DND-41 (cell line): Measurements from ENCODE around the gene ALKBH7.

Experiments
- ATAC-seq: fragments of 200-7000 bp; cut with Tn5 transposase; 3 replicates; pipeline ENCODE4 v1.9.1; 2021; ENCODE audit warnings: low read depth; ENCODE audit not compliant: insufficient read depth
- DNase-seq: peaks from one replicate; pipeline ENCODE4 v3.0.0-alpha.2; 2020
- H2AFZ ChIP-seq: 2 replicates; pipeline ENCODE4 v1.6.0; 2012; ENCODE audit warnings: low read depth, low read length
- H3K27ac ChIP-seq: 2 replicates; pipeline ENCODE4 v1.5.1; 2012; ENCODE audit warnings: low read length, inconsistent platforms
- H3K27me3 ChIP-seq: fragments of 200-600 bp; sonication (generic); 2 replicates; pipeline ENCODE4 v1.6.0; 2012; ENCODE audit warnings: low read length, mild to moderate bottlenecking, inconsistent platforms; ENCODE audit not compliant: insufficient read depth, poor library complexity
- H3K36me3 ChIP-seq: 2 replicates; pipeline ENCODE4 v1.5.1; 2012; ENCODE audit warnings: low read length, inconsistent platforms; ENCODE audit not compliant: insufficient read depth
- H3K4me1 ChIP-seq: 2 replicates; pipeline ENCODE4 v1.5.1; 2012; ENCODE audit warnings: mild to moderate bottlenecking, low read length; ENCODE audit not compliant: insufficient read depth
- H3K4me2 ChIP-seq: 2 replicates; pipeline ENCODE4 v1.6.0; 2012; ENCODE audit warnings: mild to moderate bottlenecking, moderate library complexity, low read length, inconsistent platforms; ENCODE audit not compliant: insufficient read depth
- H3K4me3 ChIP-seq, 2 experiments: fragments of 200-600 bp in 1 of 2; shearing (Covaris generic) in 1 of 2; 2 replicates each; pipeline ENCODE4 v1.5.1; 2012 to 2016; ENCODE audit warnings: inconsistent platforms in 2 of 2, low read length in 2 of 2, mild to moderate bottlenecking in 2 of 2, low read depth in 1 of 2, moderate library complexity in 1 of 2
- H3K79me2 ChIP-seq: 2 replicates; pipeline ENCODE4 v1.6.0; 2012; ENCODE audit warnings: low read length, inconsistent platforms; ENCODE audit not compliant: insufficient read depth
- H3K9ac ChIP-seq: 2 replicates; pipeline ENCODE4 v1.6.0; 2012; ENCODE audit warnings: low read depth, mild to moderate bottlenecking, inconsistent platforms, low read length, moderate library complexity
- H3K9me3 ChIP-seq: 2 replicates; pipeline ENCODE4 v1.5.1; 2012; ENCODE audit warnings: low read length, moderate library complexity, mild to moderate bottlenecking, inconsistent platforms; ENCODE audit not compliant: insufficient read depth, severe bottlenecking
- H4K20me1 ChIP-seq: 2 replicates; pipeline ENCODE4 v1.6.0; 2012; ENCODE audit warnings: low read length; ENCODE audit not compliant: insufficient read depth
- EZH2 ChIP-seq: IDR thresholded peaks from 3 replicates; pipeline ENCODE4 v1.6.1; 2012; ENCODE audit warnings: borderline replicate concordance, low read depth, mild to moderate bottlenecking, moderate library complexity, low read length, inconsistent platforms; ENCODE audit not compliant: severe bottlenecking
- TF ChIP-seq, protein P1 (sequence below): IDR thresholded peaks from 2 replicates; pipeline ENCODE4 v1.5.1; 2012; ENCODE audit warnings: borderline replicate concordance, low read length, moderate library complexity, mild to moderate bottlenecking; ENCODE audit not compliant: poor library complexity, severe bottlenecking; ENCODE audit errors: extremely low read depth

Gene ALKBH7

GRCh38 chr19:6381030-6381750 lies 8.6 kb downstream of the ALKBH7 start:
- no peak overlapping the region for H3K9ac ChIP-seq
- no peak for ATAC-seq
- H3K27me3 ChIP-seq, result no peaks in the 10 kb centered on the region
- H4K20me1 ChIP-seq, result no peaks in the 10 kb centered on the region
- no peak overlapping the region for H3K4me3 ChIP-seq
- no peak for TF ChIP-seq EZH2
- TF ChIP-seq, protein P1, sequence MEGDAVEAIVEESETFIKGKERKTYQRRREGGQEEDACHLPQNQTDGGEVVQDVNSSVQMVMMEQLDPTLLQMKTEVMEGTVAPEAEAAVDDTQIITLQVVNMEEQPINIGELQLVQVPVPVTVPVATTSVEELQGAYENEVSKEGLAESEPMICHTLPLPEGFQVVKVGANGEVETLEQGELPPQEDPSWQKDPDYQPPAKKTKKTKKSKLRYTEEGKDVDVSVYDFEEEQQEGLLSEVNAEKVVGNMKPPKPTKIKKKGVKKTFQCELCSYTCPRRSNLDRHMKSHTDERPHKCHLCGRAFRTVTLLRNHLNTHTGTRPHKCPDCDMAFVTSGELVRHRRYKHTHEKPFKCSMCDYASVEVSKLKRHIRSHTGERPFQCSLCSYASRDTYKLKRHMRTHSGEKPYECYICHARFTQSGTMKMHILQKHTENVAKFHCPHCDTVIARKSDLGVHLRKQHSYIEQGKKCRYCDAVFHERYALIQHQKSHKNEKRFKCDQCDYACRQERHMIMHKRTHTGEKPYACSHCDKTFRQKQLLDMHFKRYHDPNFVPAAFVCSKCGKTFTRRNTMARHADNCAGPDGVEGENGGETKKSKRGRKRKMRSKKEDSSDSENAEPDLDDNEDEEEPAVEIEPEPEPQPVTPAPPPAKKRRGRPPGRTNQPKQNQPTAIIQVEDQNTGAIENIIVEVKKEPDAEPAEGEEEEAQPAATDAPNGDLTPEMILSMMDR, result no peak
- H3K36me3 ChIP-seq, result peaks cover 70% of the 10 kb centered on the region
- no peaks in the 10 kb centered on the region for H3K9me3 ChIP-seq
- no peak overlapping the region for H3K27ac ChIP-seq
- no peak overlapping the region for H2AFZ ChIP-seq
- no peak overlapping the region for H3K4me2 ChIP-seq
- H3K79me2 ChIP-seq, result no peaks in the 10 kb centered on the region
- no peak for DNase-seq
- H3K4me1 ChIP-seq, result no peaks in the 10 kb centered on the region

DNA sequence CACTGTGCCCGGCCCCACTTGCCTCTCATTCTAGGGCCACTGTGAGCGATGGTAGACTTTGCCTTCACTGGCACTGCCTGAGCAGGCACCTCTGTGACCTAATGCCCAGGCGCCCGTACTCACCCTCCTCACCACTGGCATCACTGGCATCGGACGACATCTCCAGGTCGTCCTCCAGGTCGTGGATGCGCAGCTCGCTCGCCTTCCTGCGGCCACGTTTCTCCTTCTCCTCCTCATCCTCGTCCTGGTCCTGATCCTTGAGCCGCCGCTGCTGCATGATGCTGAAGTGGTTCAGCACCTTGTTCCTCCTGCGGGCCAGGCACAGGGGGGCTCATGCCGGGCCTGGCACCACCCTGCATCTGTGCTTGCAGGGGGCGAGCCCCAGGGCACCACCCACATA lies 10.6 kb downstream of the ALKBH7 start:
- no peak overlapping the region for H2AFZ ChIP-seq
- no peak overlapping the region for H3K9ac ChIP-seq
- no peaks in the 10 kb centered on the region for H4K20me1 ChIP-seq
- no peaks in the 10 kb centered on the region for H3K27me3 ChIP-seq
- TF ChIP-seq, protein P1, result no peak
- TF ChIP-seq EZH2, result no peak
- no peak overlapping the region for H3K27ac ChIP-seq
- no peak for ATAC-seq
- H3K79me2 ChIP-seq, result no peaks in the 10 kb centered on the region
- DNase-seq, result no peak
- H3K4me3 ChIP-seq, result no peak overlapping the region
- peaks cover 84% of the 10 kb centered on the region for H3K36me3 ChIP-seq
- no peaks in the 10 kb centered on the region for H3K4me1 ChIP-seq
- no peak overlapping the region for H3K4me2 ChIP-seq
- H3K9me3 ChIP-seq, result no peaks in the 10 kb centered on the region

DNA sequence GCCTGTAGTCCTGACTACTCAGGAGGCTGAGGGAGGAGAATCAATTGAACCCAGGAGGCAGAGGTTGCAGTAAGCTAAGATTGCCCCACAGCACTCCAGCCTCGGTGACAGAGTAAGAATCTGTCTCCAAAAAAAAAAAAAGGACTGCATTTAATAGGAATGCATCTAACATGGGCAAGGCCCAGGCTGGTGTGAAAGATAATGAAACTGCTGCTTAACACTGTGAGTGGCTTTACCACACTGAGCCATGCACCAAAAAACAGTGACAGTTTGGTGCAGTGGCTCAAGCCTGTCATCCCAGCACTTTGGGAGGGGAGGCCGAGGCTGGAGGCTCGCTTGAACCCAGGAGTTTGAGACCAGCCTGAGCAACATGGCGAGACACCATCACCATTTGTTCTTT lies 11.8 kb downstream of the ALKBH7 start:
- TF ChIP-seq, protein P1, result no peak
- no peak for TF ChIP-seq EZH2
- Histone ChIP-seq H3K79me2 (no peaks in the 10 kb centered on the region), H3K4me3 (no peak overlapping the region), H3K9ac (no peak overlapping the region), H2AFZ (no peak overlapping the region), H3K27me3 (no peaks in the 10 kb centered on the region), H4K20me1 (no peaks in the 10 kb centered on the region), H3K9me3 (no peaks in the 10 kb centered on the region), H3K27ac (no peak overlapping the region), H3K36me3 (peaks cover 90% of the 10 kb centered on the region), H3K4me1 (no peaks in the 10 kb centered on the region), H3K4me2 (no peak overlapping the region)
- no peak for ATAC-seq
- no peak for DNase-seq

GRCh38 chr19:6387372-6387771 lies 14.8 kb downstream of the ALKBH7 start:
- TF ChIP-seq, protein P1, result no peak
- TF ChIP-seq EZH2, result no peak
- Histone ChIP-seq H3K27ac (no peak overlapping the region), H3K36me3 (peaks cover 81% of the 10 kb centered on the region), H2AFZ (no peak overlapping the region), H3K9me3 (no peaks in the 10 kb centered on the region), H3K4me1 (peaks cover 16% of the 10 kb centered on the region), H3K4me3 (no peak overlapping the region), H3K27me3 (no peaks in the 10 kb centered on the region), H3K4me2 (no peak overlapping the region), H3K9ac (no peak overlapping the region), H3K79me2 (peaks cover 16% of the 10 kb centered on the region), H4K20me1 (no peaks in the 10 kb centered on the region)
- no peak for DNase-seq
- ATAC-seq, result no peak
